ENCODE results near the gene GRK3.
"Not testable (repeated sequence)": the region's sequence is repeated elsewhere in the genome, so short reads cannot be mapped to it uniquely, and the experiment has no call there.

- not testable (repeated sequence) for TF ChIP-seq YY1 (IDR thresholded peaks at IDR 0.05; ENCODE audit: insufficient read depth, insufficient read length); ZNF274 (IDR thresholded peaks at IDR 0.05; ENCODE audit: low read depth, low read length); SUZ12 (IDR thresholded peaks at IDR 0.05; ENCODE audit: extremely low read depth, insufficient read depth, insufficient read length)
Measured at GRCh38 chr22:25561182-25561581, 3.3 kb upstream of the GRK3 start.

Data from NT2/D1 (cell line).